Activated CD8-positive, alpha-beta memory T cell treated with anti-CD3 and anti-CD28 coated beads, Interleukin-2, amount 50 U/mL, for 1 hour (primary cell): Measurements from ENCODE around the gene C14orf93.
A peak's percentile ranks its signal among the peaks of the same experiment; 100 is the strongest.

ENCODE experiments used
- DNase-seq: peaks from one replicate; pipeline ENCODE4 v3.0.0-alpha.2; 2020; ENCODE audit errors: extremely low read depth

The C14orf93 gene, protein sequence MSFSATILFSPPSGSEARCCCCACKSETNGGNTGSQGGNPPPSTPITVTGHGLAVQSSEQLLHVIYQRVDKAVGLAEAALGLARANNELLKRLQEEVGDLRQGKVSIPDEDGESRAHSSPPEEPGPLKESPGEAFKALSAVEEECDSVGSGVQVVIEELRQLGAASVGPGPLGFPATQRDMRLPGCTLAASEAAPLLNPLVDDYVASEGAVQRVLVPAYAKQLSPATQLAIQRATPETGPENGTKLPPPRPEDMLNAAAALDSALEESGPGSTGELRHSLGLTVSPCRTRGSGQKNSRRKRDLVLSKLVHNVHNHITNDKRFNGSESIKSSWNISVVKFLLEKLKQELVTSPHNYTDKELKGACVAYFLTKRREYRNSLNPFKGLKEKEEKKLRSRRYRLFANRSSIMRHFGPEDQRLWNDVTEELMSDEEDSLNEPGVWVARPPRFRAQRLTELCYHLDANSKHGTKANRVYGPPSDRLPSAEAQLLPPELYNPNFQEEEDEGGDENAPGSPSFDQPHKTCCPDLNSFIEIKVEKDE

DNA sequence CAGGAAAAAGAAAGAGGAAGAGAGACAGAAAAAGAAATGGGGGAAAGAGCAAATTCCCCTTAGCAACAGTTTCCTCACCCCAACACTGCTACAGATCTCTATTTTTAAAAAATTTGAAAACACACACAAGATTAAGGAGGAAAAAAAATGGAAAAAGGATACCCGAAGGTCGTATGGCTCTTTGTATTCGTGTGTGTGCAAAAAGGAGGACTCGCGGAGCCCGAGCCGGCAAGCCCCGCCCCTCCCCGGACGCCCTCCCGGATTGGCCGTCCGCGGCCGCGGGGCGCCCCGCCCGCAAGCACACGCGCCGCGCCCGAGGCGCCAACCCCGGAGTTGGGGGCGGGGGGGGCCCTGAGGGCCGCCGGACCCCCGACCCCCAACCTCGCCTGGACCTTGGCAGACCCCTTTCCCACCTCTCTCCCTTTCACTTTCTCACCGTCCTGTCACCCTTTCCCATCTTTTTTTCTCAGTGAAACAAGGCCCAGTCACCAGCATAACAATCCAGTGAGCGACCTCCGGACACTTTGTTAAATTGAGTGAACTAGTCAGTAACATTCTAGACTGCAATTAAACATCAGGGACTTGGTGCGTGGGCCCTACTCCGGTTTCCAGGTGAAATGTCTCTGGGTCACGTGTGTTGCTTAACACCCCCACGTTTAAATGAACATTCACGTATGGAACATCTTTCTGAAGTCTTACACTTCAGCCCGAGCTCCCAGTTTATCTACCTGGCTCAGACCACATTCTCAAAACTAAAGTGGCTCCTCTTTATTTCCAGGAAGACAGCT, at the start of gene C14orf93:
TSS of gene C14orf93 (minus strand) at position 205 of the 788 bp plus-strand sequence. CDS start 11,120 bp downstream, outside the sequence.
- peak; percentile 37 for DNase-seq

DNA sequence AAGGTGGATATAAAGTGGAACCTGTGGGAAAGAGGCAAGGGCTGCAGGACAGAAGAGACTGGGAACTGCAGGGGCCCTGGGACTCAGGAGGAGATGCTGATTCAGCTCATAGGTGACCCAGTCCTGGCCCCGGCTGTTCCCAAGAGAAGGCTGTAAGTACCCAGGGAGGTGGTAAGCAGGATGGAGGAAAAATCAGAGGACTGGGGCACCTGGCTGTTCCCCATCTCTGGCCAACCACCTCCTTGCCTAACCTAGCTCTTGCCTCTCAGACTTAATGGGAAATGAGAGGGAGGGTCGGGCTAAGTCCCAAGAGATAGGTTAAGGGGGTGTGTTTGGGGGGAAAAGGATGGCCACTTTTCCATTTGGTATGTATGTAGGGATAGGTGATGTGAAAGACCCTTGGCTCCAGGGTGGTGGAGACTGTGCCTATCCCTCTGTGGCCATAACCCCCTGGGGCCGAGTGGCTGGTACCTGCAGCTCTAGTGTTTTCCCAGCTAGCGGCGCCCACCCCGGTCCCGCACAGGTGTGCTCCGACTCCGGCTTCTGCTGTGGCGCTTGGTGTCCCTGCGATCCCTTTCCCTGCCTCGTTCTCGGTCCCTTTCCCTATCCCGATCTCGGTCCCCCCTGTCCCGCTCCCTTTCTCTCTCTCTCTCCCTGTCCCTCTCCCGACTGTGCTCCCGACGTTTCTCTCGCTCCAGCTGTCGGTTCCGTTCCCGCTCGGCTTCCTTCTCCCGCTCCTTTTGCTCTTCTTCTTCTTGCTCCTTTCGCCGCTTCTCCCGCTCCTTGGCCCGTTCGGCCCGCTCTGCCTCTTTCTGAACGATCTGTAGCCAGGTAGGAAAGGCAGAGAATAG, 48.9 kb upstream of the C14orf93 start:
- no peak for DNase-seq

DNA sequence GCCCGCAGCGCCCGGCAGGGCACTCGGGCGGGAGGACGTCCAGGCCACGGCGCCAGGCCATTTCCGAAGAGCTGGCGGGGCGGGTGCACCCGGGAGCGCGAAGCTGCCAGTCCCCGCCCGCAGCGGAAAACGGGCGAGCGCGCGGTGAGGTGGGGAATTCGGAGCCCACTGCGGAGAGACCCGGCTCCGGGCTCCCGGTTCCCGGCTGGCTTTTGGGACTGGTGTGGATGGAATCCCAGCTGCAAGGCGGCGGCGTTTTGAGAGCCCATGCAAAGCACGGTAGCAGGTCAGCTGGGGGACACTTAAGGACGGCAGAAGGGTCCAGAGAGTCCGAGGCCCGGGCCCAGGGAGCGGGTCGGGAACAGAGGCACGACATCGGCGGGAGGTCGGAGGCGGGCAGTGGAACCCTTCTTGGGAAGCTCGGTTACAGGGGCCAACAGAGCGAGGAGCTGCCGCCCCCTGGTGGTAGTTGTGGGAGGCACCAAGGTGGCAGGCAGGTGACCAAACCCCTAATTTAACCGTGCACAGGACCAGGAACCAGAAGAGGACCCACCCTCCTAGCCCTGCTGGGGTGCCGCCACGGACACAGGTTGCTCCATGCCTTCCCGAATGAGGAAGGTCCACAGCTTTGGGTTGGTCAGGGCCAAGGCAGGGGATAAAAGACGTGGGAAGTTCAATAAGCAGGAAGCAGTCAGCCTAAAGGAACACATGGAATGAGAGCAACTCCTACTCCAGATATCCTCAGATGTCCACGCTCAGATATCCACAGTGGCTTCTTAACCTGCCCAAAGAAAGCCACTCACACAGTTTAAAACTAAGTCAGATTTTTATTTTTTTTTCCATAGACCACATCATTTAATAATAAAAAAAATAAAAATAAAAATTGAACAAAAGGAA, 48.1 kb upstream of the C14orf93 start:
- DNase-seq = peak; percentile 50

DNA sequence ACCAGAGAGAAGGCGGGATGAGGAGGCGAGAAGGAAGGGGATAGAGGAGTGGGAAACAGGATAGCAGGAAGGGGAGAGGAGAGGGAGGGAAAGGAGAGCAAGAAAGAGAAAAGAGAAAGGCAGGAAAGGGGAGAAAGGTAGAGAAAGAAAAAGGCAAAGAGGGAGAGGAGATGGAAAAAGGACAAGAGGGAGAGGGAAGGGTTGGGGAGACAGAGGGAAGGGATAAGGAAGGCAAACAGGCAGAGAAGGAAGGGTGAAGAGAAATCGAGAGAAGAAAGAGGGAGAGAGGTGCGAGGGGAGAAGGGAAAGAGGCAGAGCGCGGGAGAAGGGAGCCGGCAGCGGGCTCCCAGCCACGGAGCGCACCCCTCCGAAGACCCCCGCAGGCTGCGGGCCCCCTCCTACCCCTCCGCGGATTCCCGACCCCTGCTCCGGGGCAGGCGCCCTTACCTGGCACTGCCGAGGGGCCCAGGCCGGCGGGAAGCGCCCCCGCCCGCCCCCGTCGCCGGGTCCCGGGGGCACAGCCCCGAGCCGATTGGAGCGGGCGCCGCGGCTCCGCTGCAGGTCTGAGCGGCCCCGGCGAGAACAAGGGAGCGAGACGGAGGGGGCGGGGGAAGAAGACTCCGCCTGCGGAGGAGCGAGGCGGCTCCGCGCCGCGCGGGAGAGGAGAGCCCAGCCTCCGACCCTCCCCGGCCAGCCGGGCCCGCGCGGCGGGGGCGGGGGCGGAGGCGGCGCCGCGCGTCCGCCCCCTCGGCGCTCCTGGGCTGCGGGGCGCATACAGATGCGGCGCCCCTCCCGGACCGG, 47.2 kb upstream of the C14orf93 start, which contains the start of gene CDH24:
TSS of gene CDH24 (minus strand) at position 565 of the 801 bp plus-strand sequence. CDS start 1,787 bp downstream, outside the sequence.
- DNase-seq = no peak

DNA sequence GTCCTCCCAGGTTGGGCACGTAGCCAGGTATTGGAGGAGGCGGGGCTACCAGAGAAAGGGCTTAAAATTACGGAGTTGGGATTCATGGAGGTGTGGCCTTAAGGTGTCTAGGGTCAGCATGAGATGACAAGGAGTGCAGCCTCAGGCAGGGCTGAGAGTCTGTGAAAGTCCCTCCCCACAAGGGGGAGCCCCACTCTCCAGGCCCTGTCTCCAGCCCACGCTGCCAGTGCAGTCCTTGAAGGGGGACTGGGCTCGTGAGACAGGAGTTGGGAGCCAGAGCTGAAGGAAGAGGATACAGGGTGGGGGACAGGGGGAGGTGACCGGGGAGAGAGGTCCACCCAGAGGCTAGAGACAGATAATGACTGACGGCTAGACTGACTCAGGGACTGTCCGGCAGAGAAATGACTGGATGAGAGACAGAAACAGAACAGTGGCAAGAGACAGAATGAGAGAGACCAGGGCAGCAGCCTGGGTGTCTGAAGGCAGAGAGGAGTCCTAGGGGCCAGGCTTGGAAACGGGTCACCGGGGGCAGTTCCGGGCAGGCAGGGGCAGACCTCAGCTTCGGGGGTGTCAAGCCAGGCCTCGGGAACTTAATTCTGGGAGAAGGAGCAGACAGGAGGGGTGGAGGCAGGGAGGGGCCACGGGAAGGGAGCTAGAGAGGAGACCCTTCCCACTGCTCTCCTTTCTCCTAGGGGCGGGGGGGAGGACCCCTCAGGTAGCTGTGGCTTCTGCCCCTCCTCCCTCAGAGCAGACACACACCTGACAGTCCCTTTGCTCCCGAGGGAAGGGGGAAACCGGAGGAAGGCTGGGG, 46.4 kb upstream of the C14orf93 start:
- no peak for DNase-seq

DNA sequence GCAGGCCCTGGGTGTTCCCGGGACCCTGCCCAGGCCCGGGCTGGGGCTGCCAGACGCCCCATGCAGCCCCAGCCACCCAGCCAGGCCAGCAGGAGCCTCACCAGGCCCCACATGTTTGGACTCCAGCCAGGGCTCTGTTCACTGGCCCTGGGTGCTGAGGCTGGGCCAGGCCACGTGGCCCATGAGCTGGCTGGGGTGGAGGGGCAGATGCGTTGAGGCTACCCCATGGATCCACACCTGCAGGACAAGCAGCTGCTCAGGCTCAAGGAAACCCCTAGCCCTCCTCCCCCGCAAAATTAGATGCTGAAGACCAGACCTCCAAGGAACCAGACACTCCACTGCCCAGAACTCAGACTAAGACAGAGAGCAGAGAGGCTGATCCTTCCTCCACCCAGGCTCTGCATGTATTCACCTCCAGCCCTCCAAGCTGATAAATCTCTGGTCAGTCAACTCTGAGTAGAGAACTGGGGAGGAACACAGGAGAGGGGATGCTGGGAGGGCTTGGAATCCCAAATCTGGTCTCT, 45.7 kb upstream of the C14orf93 start:
- DNase-seq = no peak

DNA sequence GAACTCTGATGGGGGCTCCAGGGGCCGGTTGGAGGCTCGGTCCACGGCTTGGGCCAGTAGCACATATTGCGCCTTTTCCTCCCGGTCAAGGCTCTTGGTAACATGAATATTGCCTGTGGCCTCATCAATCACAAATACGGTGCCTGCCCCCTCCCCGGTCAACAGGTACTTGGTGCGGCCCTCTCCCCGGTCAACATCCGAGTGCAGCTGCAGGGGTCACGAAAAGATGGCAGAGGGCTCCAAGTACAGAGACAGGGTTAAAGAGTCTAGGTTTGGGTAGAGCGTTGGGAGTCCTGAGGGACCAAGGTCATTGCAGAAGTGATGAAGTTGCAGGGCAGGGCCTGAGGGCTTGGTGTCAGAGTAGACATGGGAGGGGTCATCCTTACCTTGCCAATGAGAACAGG, 45.2 kb upstream of the C14orf93 start:
- DNase-seq = no peak

DNA sequence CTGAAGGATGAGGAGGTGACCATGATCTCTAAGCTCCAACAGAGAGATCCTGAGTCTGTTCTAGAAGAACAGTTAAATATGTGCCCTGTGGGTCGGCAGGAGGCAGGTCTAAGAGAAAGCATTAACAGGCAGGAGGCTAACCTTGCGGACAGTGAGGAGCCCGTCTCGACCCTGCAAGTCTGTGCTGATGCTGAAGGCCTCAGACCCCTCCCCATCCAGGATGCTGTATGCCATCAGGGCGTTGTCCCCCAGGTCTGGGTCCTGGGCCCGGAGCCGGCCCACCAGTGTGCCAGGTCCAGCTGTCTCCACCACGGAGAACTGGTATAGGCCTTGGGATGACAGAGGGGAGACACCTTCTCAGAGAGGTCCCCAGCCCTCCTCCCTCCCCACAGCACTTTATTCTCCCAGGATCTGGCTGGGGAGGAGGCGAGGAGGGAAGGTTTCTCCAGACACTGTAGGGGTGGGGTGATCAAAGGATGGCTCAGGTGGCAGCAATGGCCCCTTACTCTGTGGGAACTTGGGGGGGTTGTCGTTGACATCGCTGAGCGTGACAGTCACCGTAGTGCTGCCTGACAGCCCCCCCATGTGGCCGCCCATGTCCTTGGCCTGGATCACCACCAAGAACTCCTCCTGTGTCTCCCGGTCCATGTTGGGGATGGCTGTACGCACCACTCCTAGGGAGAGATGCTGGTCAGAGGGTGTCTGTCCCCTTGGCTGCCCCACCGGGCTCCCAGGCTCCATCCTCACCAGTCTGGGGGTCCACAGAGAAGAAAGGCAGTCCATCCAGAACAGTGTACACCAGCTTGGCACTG, 44.3 kb upstream of the C14orf93 start:
- no peak for DNase-seq

DNA sequence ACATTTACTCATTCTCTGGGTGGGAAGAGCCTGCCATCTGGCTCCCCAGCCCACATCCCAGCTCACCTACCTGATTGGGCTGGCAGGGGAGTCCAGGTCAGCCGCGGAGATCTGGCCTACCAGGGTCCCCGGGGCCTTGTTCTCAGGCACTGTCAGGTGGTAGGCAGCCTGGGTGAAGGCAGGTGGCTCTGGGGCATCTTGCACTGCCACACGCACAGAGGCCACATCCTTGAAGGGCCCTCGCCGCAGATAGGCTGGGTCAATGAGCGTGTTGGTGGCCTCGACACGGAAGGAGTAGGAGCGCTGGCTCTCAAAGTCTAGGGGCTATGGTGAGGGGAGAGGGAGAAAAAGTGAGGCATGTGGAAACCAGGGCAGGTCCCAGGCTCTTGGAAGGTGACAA, 43.5 kb upstream of the C14orf93 start:
- DNase-seq = no peak

DNA sequence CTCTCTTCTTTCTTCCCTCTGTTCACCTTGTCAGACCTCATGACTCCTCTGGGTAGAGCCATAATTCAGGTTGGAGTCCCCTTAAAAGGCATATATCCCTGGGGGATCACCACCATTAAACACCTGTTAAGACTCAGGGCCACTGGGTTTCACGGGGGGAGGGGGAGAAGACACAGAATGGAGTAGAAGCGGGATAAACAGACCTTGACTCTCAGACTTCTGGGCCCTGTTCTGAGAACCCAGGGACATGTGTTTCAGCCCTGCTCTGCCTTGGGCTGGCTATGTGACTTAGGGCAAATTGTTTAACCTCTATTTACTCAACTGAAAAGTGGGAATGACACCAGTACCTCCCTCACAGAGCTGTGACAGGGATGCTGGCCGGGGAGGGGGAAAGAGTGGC, 42.7 kb upstream of the C14orf93 start:
- no peak for DNase-seq

DNA sequence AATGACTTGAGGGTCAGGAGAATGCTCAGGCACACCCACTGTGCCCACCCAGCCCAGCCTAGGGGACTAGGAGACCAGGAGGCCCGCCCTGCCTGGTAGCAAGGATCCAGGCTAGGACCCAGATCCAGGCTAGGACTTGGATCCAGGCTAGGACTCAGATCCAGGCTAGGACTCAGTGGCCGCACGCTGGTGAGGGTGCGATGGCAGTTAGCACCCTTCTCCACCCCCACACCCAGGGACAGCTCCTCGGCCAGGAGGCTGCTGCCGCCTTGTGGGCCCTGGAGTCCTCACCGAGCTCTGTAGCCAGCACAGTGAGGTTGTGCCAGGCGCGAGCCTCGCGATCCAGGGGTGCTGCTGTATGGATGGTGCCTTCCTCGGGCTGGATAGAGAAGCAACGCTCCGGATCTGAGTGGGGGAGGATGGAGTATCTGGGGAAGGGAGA, 42.3 kb upstream of the C14orf93 start:
- DNase-seq = no peak

DNA sequence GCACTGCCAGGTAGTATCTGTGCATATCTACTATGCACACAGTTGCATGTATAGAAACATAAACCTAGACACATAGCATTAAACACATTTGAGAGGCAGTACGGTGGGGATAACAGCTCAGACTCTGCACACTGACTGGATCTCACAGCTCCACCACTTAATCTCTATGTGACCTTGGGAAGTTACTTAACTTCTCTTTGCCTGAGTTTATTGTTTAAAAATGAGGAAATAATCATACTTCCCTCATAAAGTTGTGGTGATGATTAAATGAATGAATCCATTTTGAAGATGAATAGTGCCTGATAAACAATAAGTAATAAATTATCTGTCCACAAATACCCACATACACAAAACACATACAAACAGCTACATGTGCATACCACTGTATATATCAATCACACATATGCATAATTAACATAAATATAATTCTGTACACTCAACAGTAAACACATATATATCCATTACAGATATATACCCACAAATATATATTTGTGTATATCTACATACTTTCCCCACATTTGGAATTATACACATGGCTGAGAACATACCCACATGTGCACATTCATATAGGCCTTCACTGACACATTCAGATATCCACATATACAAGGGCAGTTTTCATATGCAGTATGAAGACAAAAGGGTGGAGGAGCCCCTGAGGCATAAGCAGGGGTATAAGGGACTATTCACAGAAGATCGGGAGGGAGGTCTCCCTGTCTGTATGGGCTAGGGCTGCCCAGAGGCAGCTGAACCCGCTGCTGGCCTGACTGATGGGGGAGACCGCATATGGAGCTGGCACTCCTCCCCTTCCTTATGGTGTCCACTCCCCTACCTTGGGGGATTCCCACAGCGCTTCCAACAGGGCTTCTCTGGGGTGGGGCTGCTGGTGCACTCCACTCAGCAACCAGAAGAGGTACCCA, 41.5 kb upstream of the C14orf93 start:
- DNase-seq = no peak

DNA sequence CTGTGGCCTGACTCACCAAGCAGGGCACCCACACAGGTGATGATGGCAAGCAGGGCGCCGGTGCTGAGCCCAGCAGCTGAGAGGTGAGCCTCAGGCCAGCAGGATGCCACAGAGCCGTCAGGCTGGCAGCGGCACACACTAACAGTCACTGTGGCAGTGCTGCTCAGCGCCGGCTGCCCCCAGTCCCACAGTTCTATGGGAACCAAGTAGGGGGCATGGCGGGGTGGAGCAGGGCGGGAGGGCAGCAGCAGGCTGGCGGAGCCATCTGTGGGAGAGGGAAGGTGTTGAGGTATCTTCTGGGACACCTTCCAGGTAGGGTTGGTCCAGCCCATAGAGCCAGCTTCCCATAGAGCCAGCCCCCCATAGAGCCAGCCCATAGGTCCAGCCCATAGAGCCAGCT, 39.1 kb upstream of the C14orf93 start:
- no peak for DNase-seq

DNA sequence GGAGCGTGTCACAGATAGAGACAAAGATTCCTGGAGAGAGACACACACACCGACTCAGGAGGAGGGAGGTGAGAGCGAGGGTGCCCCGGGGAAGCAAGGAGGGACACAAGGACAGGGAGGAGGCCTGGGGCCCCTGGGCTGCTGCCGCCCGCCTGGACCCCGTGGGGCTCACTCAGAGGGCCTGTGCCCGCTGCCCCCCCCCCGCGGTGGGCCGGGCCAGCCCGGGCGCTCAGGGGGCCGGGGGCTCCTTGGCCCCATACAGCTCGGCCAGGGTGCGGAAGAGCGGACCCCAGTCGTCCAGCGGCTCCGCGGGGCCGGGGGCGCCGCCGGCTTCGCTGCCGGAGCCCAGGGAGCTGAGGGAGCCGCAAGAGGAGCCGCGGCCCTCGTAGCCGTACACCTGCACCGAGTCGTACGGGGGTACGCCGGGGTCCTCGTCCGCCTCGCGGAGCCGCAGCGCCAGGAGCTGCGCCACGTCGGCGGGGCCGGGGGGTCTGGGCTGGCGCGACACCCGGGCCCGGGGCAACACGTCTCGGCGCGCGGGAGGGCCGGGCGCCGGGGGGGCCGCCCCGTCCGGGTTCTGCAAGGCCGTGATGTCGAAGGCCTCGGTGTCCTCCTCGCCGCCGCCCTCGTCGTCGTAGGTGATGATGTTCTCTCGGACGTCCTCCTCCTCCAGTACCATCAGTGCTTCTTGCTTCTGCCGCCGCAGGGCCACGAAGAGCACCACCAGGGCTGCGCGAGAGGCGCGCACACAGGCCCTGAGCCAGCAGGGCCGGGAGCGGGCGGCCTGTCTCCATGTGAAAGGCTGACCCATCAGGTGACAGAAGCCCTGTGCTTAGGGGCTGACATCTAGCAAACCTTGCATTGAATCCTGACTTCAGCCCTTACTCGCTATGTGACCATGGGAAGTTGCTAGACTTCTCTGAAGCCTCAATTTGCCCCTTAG, 38.1 kb upstream of the C14orf93 start:
- DNase-seq = no peak

DNA sequence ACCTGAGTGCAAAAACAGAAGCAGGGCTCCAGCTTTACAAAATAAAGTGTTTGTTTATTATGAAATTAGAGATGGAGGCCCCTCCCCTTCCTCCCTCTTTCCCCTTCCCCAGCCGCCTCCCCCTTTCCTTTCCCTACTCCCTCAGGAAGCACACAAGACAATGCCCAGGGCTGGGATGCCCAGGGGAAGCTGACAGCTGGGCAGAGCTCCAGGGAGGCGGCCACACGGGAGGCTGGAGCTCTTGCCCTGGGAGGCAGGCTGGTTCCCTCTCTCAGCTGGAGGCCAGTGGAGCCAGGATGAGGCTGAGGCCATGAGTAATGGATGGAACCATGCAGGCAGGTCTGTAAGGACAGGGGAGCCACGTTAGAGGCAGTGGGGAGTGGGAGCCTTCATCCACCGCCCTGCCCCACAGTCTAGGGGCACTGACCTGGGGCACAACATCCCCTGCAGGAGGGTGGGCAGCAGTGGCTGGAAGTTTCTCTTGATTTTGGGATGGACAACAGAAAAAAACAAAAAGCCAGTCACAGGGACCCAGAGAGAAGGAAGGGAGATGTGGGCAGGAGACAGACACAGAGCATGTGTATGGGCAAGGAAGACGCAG, 37.2 kb upstream of the C14orf93 start:
- no peak for DNase-seq
